GM12872 (cell line): ENCODE results near the gene GLI1.

Experiments used
- TF ChIP-seq, protein P1 (sequence below): IDR thresholded peaks from 3 replicates; pipeline ENCODE4 v1.5.1; 2011; ENCODE audit warnings: low read depth, mild to moderate bottlenecking, low read length, moderate library complexity; ENCODE audit not compliant: insufficient read depth

Gene GLI1

DNA sequence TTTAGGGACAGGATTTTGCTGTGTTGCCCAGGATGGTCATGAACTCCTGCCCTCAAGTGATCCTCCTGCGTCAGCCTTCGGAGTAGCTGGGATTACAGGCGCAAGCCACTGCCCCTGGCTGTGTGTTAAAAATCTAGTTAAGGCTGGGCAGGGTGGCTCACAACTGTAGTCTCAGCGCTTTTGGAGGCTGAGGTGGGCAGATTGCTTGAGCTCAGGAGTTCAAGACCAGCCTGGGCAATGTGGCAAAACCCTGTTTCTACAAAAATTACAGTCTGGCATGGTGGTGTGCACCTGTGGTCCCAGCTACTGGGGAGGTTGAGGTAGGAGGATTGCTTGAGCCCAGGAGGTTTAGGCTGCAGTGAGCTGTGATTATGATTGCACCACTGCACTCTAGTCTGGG lies 51.6 kb downstream of the GLI1 start:
- TF ChIP-seq, protein P1, sequence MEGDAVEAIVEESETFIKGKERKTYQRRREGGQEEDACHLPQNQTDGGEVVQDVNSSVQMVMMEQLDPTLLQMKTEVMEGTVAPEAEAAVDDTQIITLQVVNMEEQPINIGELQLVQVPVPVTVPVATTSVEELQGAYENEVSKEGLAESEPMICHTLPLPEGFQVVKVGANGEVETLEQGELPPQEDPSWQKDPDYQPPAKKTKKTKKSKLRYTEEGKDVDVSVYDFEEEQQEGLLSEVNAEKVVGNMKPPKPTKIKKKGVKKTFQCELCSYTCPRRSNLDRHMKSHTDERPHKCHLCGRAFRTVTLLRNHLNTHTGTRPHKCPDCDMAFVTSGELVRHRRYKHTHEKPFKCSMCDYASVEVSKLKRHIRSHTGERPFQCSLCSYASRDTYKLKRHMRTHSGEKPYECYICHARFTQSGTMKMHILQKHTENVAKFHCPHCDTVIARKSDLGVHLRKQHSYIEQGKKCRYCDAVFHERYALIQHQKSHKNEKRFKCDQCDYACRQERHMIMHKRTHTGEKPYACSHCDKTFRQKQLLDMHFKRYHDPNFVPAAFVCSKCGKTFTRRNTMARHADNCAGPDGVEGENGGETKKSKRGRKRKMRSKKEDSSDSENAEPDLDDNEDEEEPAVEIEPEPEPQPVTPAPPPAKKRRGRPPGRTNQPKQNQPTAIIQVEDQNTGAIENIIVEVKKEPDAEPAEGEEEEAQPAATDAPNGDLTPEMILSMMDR = no peak

DNA sequence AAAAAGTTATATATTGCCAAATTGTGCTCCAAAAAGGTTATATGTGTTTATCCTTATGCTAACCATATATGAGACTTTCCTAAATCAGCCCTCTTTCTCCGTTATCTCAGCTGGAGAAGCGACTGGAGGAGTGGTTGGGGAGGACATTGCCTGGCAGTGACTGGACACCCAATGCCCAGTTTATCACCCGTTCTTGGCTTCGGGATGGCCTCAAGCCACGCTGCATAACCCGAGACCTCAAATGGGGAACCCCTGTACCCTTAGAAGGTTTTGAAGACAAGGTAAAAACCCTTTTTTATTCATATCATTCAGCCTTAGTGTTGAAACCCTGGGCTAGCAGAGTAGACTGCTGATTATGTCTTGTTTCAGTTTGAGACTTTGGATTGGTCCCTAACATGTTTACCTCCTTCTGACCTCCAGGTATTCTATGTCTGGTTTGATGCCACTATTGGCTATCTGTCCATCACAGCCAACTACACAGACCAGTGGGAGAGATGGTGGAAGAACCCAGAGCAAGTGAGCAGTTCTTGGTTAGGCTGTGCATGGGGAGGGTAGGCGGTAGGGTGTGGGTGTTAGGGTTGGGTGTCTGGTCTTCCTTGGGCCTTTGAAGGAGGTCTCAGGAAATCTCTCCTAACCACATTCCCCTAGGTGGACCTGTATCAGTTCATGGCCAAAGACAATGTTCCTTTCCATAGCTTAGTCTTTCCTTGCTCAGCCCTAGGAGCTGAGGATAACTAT lies 52.2 kb downstream of the GLI1 start:
- TF ChIP-seq, protein P1 = no peak

DNA sequence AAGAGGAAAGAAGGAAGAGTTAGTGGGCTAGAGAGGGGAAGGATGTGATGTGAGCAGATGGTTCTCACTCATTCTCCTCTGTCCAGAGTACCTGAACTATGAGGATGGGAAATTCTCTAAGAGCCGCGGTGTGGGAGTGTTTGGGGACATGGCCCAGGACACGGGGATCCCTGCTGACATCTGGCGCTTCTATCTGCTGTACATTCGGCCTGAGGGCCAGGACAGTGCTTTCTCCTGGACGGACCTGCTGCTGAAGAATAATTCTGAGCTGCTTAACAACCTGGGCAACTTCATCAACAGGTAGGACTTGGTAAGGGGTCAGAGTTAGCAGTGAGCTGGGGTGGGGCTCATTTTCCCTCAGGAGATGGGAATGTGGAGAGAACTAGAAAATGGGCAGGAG lies 53.1 kb downstream of the GLI1 start:
- TF ChIP-seq, protein P1 = no peak

DNA sequence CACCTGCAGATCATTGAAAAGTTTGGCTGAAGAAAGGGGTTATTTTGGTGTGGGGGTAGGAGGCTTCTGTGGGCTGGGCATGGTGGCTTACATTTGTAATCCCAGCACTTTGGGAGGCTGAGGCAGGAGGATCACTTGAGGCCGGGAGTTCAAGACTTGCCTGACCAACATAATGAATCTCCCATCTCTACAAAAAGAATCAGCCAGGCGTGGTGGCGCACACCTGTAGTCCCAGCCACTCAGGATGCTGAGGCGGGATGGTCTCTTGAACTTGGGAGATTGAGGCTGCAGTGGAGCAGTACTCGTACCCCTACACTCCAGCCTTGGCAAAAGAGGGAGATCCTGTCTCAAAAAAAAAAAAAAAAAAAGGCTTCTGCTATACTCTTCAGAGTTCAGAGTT lies 53.7 kb downstream of the GLI1 start:
- TF ChIP-seq, protein P1 = no peak

DNA sequence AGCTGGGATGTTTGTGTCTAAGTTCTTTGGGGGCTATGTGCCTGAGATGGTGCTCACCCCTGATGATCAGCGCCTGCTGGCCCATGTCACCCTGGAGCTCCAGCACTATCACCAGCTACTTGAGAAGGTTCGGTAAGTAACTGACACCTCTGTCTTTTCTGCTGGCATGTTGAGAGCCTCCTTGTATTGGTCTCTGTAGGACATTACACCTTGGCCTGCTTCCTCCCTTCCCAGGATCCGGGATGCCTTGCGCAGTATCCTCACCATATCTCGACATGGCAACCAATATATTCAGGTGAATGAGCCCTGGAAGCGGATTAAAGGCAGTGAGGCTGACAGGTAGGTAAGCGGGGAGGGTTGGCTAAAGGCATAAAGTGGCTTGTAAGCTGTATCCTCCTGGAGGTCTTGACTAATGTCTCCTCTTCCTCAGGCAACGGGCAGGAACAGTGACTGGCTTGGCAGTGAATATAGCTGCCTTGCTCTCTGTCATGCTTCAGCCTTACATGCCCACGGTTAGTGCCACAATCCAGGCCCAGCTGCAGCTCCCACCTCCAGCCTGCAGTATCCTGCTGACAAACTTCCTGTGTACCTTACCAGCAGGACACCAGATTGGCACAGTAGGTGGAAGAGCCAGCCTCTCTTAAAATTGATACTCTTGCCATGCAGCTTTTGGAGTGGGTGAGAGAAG lies 55.3 kb downstream of the GLI1 start:
- TF ChIP-seq, protein P1 = no peak

DNA sequence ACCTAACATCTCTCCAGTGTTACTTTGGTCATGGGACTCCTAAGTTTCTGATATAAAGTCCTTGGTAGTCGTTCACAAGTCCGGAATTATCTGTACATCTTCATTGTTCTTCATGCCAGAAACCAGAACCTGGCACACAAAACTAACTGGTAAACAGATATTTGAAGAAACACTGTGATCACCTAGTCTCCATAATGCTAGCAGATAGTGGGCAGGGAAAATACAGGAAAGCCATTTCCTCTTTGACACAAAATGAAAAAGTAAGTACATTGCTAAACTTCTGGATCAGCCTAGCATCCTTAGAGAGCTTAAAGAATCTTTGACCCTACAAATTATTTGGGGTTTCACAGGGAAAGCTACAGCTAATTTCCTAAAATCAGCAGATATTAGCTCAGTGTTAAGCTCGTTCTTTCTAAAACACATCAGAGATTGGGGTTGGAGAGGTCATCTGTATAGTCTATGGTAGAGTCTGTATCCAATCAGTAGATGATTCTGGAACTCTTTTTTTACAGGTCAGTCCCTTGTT lies 55.9 kb downstream of the GLI1 start:
- TF ChIP-seq, protein P1 = no peak

DNA sequence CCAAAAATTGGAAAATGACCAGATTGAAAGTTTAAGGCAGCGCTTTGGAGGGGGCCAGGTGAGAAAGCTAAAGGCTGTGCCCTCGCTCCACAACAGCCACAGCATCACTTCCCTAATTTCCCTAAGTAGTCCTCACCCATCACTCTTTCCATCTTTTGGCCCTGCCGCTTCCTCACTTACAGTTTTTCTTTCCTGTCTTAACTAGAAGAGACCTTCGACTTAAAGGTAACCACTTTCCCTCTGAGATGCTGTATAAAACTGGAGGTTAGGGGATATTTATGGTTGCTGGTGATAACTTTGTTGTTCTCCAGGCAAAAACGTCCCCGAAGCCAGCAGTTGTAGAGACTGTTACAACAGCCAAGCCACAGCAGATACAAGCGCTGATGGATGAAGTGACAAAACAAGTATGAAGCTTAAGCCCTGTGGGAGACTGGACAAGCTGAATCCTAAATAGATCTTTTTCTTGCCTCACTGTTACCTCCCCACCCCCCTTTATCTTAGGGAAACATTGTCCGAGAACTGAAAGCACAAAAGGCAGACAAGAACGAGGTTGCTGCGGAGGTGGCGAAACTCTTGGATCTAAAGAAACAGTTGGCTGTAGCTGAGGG lies 56.5 kb downstream of the GLI1 start:
- TF ChIP-seq, protein P1 = no peak
